Smooth muscle cell (in vitro differentiated cells): ENCODE results near the gene PRIM1. TPM values are rescaled to one million over a fixed set of nuclear protein-coding genes. Genes with fewer than 3 reads are reported as not detected.

Source experiments
- DNase-seq: peaks from one replicate; lab custom pipeline; 2025; ENCODE audit not compliant: unreplicated experiment; lab: John Stamatoyannopoulos, UW
- H2AFZ ChIP-seq: fragments of 200-600 bp; sonication (generic); 2 replicates; pipeline ENCODE4 v1.6.0; 2016; ENCODE audit warnings: antibody characterized with exemption, low read depth, mild to moderate bottlenecking
- H3F3A ChIP-seq: fragments of 200-600 bp; sonication (generic); 2 replicates; pipeline ENCODE4 v1.6.0; 2017; ENCODE audit warnings: antibody characterized with exemption, low read depth
- H3K27ac ChIP-seq: fragments of 200-600 bp; sonication (generic); 2 replicates; pipeline ENCODE4 v1.5.1; 2016; ENCODE audit warnings: low read depth, mild to moderate bottlenecking
- H3K27me3 ChIP-seq: fragments of 200-600 bp; sonication (generic); 2 replicates; pipeline ENCODE4 v1.6.1; 2016; ENCODE audit warnings: low read depth, mild to moderate bottlenecking
- H3K36me3 ChIP-seq: fragments of 200-600 bp; sonication (generic); 2 replicates; pipeline ENCODE4 v1.5.1; 2016; ENCODE audit warnings: low read depth
- H3K4me1 ChIP-seq: fragments of 200-600 bp; sonication (generic); 2 replicates; pipeline ENCODE4 v1.5.1; 2016; ENCODE audit warnings: low read depth
- H3K4me2 ChIP-seq: fragments of 200-600 bp; sonication (generic); 2 replicates; pipeline ENCODE4 v1.6.0; 2016; ENCODE audit warnings: mild to moderate bottlenecking
- H3K4me3 ChIP-seq: fragments of 200-600 bp; sonication (generic); 2 replicates; pipeline ENCODE4 v1.5.1; 2016; ENCODE audit warnings: mild to moderate bottlenecking
- H3K79me2 ChIP-seq: fragments of 200-600 bp; sonication (generic); 2 replicates; pipeline ENCODE4 v1.6.0; 2016; ENCODE audit warnings: low read depth, mild to moderate bottlenecking
- H3K9ac ChIP-seq: fragments of 200-600 bp; sonication (generic); 2 replicates; pipeline ENCODE4 v1.6.0; 2016; ENCODE audit warnings: low read depth
- H3K9me3 ChIP-seq: fragments of 200-600 bp; sonication (generic); replicated peaks from 2 replicates; pipeline ENCODE4 v1.5.1; 2016; ENCODE audit warnings: low read depth
- H4K20me1 ChIP-seq: fragments of 200-600 bp; sonication (generic); 2 replicates; pipeline ENCODE4 v1.6.0; 2016; ENCODE audit warnings: low read depth
- CTCF ChIP-seq: fragments of 200-600 bp; sonication (generic); IDR thresholded peaks from 2 replicates; pipeline ENCODE4 v1.5.1; 2017; ENCODE audit warnings: borderline replicate concordance, mild to moderate bottlenecking, antibody characterized with exemption; ENCODE audit not compliant: insufficient read depth, poor library complexity, severe bottlenecking
- WGBS: methylation state at CpG from one replicate; pipeline ENCODE4 v1.1.7; 2016; ENCODE audit warnings: low lambda C conversion rate; 5-methylcytosine and 5-hydroxymethylcytosine counted together
- polyA plus RNA-seq: library from polyadenylated mRNA; unstranded; fragments of >200 nt; fragmentation: Nextera tagmentation; extraction: Ambion mirVana; gene quantifications from 2 replicates; pipeline ENCODE4 v1.2.1, GENCODE V29; 2016
- total RNA-seq: library from RNA; depleted of rRNA; stranded (reverse); fragments of >200 nt; gene quantifications from 2 replicates; pipeline ENCODE4 v1.2.3, GENCODE V29; 2014

PRIM1 gene
- total and polyA plus RNA-seq, 2 experiments from 2014 or later, result 7.0 to 12.7 TPM

GRCh38 chr12:56720731-56721151, 31.4 kb downstream of the PRIM1 start:
- H3K27ac ChIP-seq, result peak overlapping the region; percentile 89
- H3K27me3 ChIP-seq, result no peaks in the 10 kb centered on the region
- H3F3A ChIP-seq, result peaks cover 24% of the 10 kb centered on the region
- peak overlapping the region; percentile 95 for H3K4me2 ChIP-seq
- H3K36me3 ChIP-seq, result no peaks in the 10 kb centered on the region
- H3K9me3 ChIP-seq, result no peaks in the 10 kb centered on the region
- H3K9ac ChIP-seq, result no peak overlapping the region
- 95% methylated on average over 1 of the region's 1 CpG for WGBS
- no peak for TF ChIP-seq CTCF
- H3K79me2 ChIP-seq, result peaks cover 83% of the 10 kb centered on the region
- DNase-seq, result no peak
- no peak overlapping the region for H3K4me3 ChIP-seq
- no peak overlapping the region for H2AFZ ChIP-seq
- peaks cover 89% of the 10 kb centered on the region for H4K20me1 ChIP-seq
- peaks cover 45% of the 10 kb centered on the region for H3K4me1 ChIP-seq

- no peak for TF ChIP-seq CTCF
- Histone ChIP-seq H2AFZ (no peak overlapping the region), H3K9ac (no peak overlapping the region), H3K27ac (peak overlapping the region; percentile 45), H3K4me2 (no peak overlapping the region), H3K79me2 (peaks cover 82% of the 10 kb centered on the region), H3K9me3 (no peaks in the 10 kb centered on the region), H3K36me3 (no peaks in the 10 kb centered on the region), H3F3A (peaks cover 29% of the 10 kb centered on the region), H4K20me1 (peaks cover 99% of the 10 kb centered on the region), H3K4me3 (no peak overlapping the region), H3K4me1 (peaks cover 42% of the 10 kb centered on the region), H3K27me3 (no peaks in the 10 kb centered on the region)
- DNase-seq, result no peak
These were observed 33.1 kb downstream of the PRIM1 start for GRCh38 chr12:56719056-56719455.

GRCh38 chr12:56718636-56719035, 33.5 kb downstream of the PRIM1 start:
- no peak for TF ChIP-seq CTCF
- H3F3A ChIP-seq, result peaks cover 28% of the 10 kb centered on the region
- H2AFZ ChIP-seq, result no peak overlapping the region
- peaks cover 77% of the 10 kb centered on the region for H3K79me2 ChIP-seq
- H3K9ac ChIP-seq, result no peak overlapping the region
- H3K36me3 ChIP-seq, result peaks cover under 1% of the 10 kb centered on the region
- no peaks in the 10 kb centered on the region for H3K27me3 ChIP-seq
- 87% methylated on average over 2 of the region's 4 CpGs for WGBS
- no peak for DNase-seq
- peak overlapping the region; percentile 45 for H3K27ac ChIP-seq
- H4K20me1 ChIP-seq, result peaks cover 99% of the 10 kb centered on the region
- H3K4me3 ChIP-seq, result no peak overlapping the region
- H3K9me3 ChIP-seq, result no peaks in the 10 kb centered on the region
- peaks cover 42% of the 10 kb centered on the region for H3K4me1 ChIP-seq
- H3K4me2 ChIP-seq, result no peak overlapping the region

GRCh38 chr12:56718149-56718548, 34.0 kb downstream of the PRIM1 start:
- H3K27ac ChIP-seq, result no peak overlapping the region
- no peak for DNase-seq
- H3K9ac ChIP-seq, result no peak overlapping the region
- H2AFZ ChIP-seq, result no peak overlapping the region
- peaks cover 99% of the 10 kb centered on the region for H4K20me1 ChIP-seq
- peaks cover 28% of the 10 kb centered on the region for H3F3A ChIP-seq
- peaks cover 3% of the 10 kb centered on the region for H3K36me3 ChIP-seq
- no peak overlapping the region for H3K4me3 ChIP-seq
- peaks cover 37% of the 10 kb centered on the region for H3K4me1 ChIP-seq
- no CpG with 5 or more reads among the region's 1 CpG for WGBS
- no peaks in the 10 kb centered on the region for H3K9me3 ChIP-seq
- TF ChIP-seq CTCF, result no peak
- H3K27me3 ChIP-seq, result no peaks in the 10 kb centered on the region
- peaks cover 73% of the 10 kb centered on the region for H3K79me2 ChIP-seq
- no peak overlapping the region for H3K4me2 ChIP-seq
